GM12878 (cell line): ENCODE measurements around the gene SEPSECS.

Source experiments
- CHD2 ChIP-seq: IDR thresholded peaks from 2 replicates; pipeline ENCODE4 v1.6.1; 2011; ENCODE audit warnings: low read depth, low read length, improper control_type of control experiment, borderline replicate concordance
- CTCF ChIP-seq, 3 experiments: IDR thresholded peaks in 2 of 3; conservative IDR thresholded peaks in 1 of 3; 2 replicates each; pipeline ENCODE4 v1.5.1; 2011; ENCODE audit warnings: low read depth in 3 of 3, low read length in 3 of 3, mild to moderate bottlenecking in 3 of 3, control low read depth in 2 of 3, moderate library complexity in 2 of 3, inconsistent platforms in 1 of 3, mixed read lengths in 1 of 3; ENCODE audit not compliant: control insufficient read depth in 2 of 3, insufficient read depth in 1 of 3; ENCODE audit errors: extremely low read depth in 1 of 3
- EP300 ChIP-seq, 2 experiments: fragments of 150-350 bp in 1 of 2; IDR thresholded peaks; 2 replicates each; pipeline ENCODE4 v1.6.1; 2011 to 2012; ENCODE audit warnings: low read depth in 2 of 2, low read length in 2 of 2, borderline replicate concordance in 1 of 2, improper control_type of control experiment in 1 of 2, inconsistent platforms in 1 of 2; ENCODE audit not compliant: control insufficient read depth in 1 of 2
- ETV6 ChIP-seq, 2 experiments: fragments of 450-650 bp in 1 of 2; IDR thresholded peaks in 1 of 2; conservative IDR thresholded peaks in 1 of 2; 2 replicates each; pipeline ENCODE4 v1.6.1; 2014; ENCODE audit warnings: antibody characterized with exemption in 1 of 2, borderline replicate concordance in 1 of 2, low read depth in 1 of 2, mild to moderate bottlenecking in 1 of 2, moderate library complexity in 1 of 2
- EZH2 ChIP-seq: IDR thresholded peaks from 2 replicates; pipeline ENCODE4 v1.6.1; 2012; ENCODE audit warnings: low read depth, mild to moderate bottlenecking, control low read depth, inconsistent platforms, low read length, borderline replicate concordance; ENCODE audit not compliant: control insufficient read depth
- HDGF ChIP-seq: fragments of 450-650 bp; IDR thresholded peaks from 2 replicates; pipeline ENCODE4 v1.6.1; 2016; ENCODE audit warnings: antibody characterized with exemption
- MAX ChIP-seq: IDR thresholded peaks from 2 replicates; pipeline ENCODE4 v1.6.1; 2012; ENCODE audit warnings: low read depth, low read length, improper control_type of control experiment
- MLLT1 ChIP-seq: fragments of 450-650 bp; IDR thresholded peaks from 2 replicates; pipeline ENCODE4 v1.6.1; 2016; ENCODE audit warnings: mild to moderate bottlenecking
- MYC ChIP-seq: IDR thresholded peaks from 2 replicates; pipeline ENCODE4 v1.6.1; 2011; ENCODE audit warnings: mild to moderate bottlenecking, low read length, moderate library complexity, inconsistent platforms; ENCODE audit not compliant: insufficient read depth, insufficient replicate concordance, insufficient read length, severe bottlenecking
- NBN ChIP-seq: fragments of 450-650 bp; IDR thresholded peaks from 2 replicates; pipeline ENCODE4 v1.6.1; 2016
- POLR2AphosphoS5 ChIP-seq: IDR thresholded peaks from 2 replicates; pipeline ENCODE4 v1.6.1; 2011; ENCODE audit warnings: mild to moderate bottlenecking, low read length, inconsistent platforms
- SMC3 ChIP-seq: IDR thresholded peaks from 2 replicates; pipeline ENCODE4 v1.6.1; 2011; ENCODE audit warnings: low read length, improper control_type of control experiment, borderline replicate concordance

- TF ChIP-seq EP300 (IDR thresholded peaks at IDR 0.05; ENCODE audit: borderline replicate concordance in 1 of 2, control insufficient read depth in 1 of 2, low read depth in 2 of 2, low read length in 2 of 2): no peak
- TF ChIP-seq HDGF: no peak
- TF ChIP-seq CTCF (IDR thresholded peaks at IDR 0.05 in 2 of 3, conservative IDR thresholded peaks at IDR 0.05 in 1 of 3; ENCODE audit: control insufficient read depth in 2 of 3, extremely low read depth in 1 of 3, insufficient read depth in 1 of 3, low read depth in 3 of 3, low read length in 3 of 3): no peak
- TF ChIP-seq CHD2: no peak
- no peak for TF ChIP-seq NBN
- no peak for TF ChIP-seq MYC
- TF ChIP-seq EZH2: no peak
- no peak for TF ChIP-seq POLR2AphosphoS5
- no peak for TF ChIP-seq ETV6 (conservative IDR thresholded peaks at IDR 0.05 in 1 of 2, IDR thresholded peaks at IDR 0.05 in 1 of 2; ENCODE audit: borderline replicate concordance in 1 of 2, low read depth in 1 of 2)
- no peak for TF ChIP-seq SMC3
- no peak for TF ChIP-seq MLLT1
- TF ChIP-seq MAX: no peak
Measured at GRCh38 chr4:25131926-25132325, 28.3 kb downstream of the SEPSECS start.
